Measurements from ENCODE around the gene KCNIP4.

Gene KCNIP4

GRCh38 chr4:21554066-21554465 is 394.5 kb downstream of the KCNIP4 start:
- DNase-seq: no peak

GRCh38 chr4:21552455-21552854 is 396.1 kb downstream of the KCNIP4 start:
- DNase-seq: no peak

GRCh38 chr4:21544955-21545354 is 403.6 kb downstream of the KCNIP4 start:
- no peak for DNase-seq

- DNase-seq: no peak
Observed at GRCh38 chr4:21544415-21544814, 404.2 kb downstream of the KCNIP4 start.

GRCh38 chr4:21543514-21543913 is 405.1 kb downstream of the KCNIP4 start:
- DNase-seq: no peak

- no peak for DNase-seq
Observed at GRCh38 chr4:21535898-21536297, 412.7 kb downstream of the KCNIP4 start.

- DNase-seq: no peak
Observed at GRCh38 chr4:21531048-21531447, 417.5 kb downstream of the KCNIP4 start.

- no peak for DNase-seq
Observed at GRCh38 chr4:21529214-21529613, 419.4 kb downstream of the KCNIP4 start.

- DNase-seq: no peak
Observed at GRCh38 chr4:21522296-21522695, 426.3 kb downstream of the KCNIP4 start.

- no peak for DNase-seq
Observed at GRCh38 chr4:21517126-21517859, 431.3 kb downstream of the KCNIP4 start.

GRCh38 chr4:21514022-21514694 is 434.4 kb downstream of the KCNIP4 start:
- DNase-seq: no peak

- no peak for DNase-seq
Observed at GRCh38 chr4:21512353-21512752, 436.2 kb downstream of the KCNIP4 start.

GRCh38 chr4:21507439-21507838 is 441.1 kb downstream of the KCNIP4 start:
- no peak for DNase-seq

- DNase-seq: no peak
Observed at GRCh38 chr4:21490682-21491081, 457.9 kb downstream of the KCNIP4 start.

GRCh38 chr4:21476757-21477156 is 471.8 kb downstream of the KCNIP4 start:
- no peak for DNase-seq

GRCh38 chr4:21474195-21474594 is 474.4 kb downstream of the KCNIP4 start:
- no peak for DNase-seq

- DNase-seq: peak; percentile 54
Observed at GRCh38 chr4:21470535-21470934, 478.0 kb downstream of the KCNIP4 start.

GRCh38 chr4:21469438-21470300 is 478.9 kb downstream of the KCNIP4 start:
- peak; percentile 2 for DNase-seq

- DNase-seq: no peak
Observed at GRCh38 chr4:21467551-21467950, 481.0 kb downstream of the KCNIP4 start.

GRCh38 chr4:21457086-21457840 is 491.3 kb downstream of the KCNIP4 start:
- DNase-seq: no peak

- DNase-seq: no peak
Observed at GRCh38 chr4:21454831-21455230, 493.7 kb downstream of the KCNIP4 start.

- DNase-seq: no peak
Observed at GRCh38 chr4:21454201-21454600, 494.4 kb downstream of the KCNIP4 start.

- no peak for DNase-seq
Observed at GRCh38 chr4:21452931-21453330, 495.6 kb downstream of the KCNIP4 start.

Measured in NCI-H2029 (cell line).